ENCODE measurements around the gene MPC1L. TPM values are rescaled to one million over a fixed set of nuclear protein-coding genes. Genes with fewer than 3 reads are reported as not detected.

MPC1L gene
- total RNA-seq, 1 experiment from 2014 or later = not detected

DNA sequence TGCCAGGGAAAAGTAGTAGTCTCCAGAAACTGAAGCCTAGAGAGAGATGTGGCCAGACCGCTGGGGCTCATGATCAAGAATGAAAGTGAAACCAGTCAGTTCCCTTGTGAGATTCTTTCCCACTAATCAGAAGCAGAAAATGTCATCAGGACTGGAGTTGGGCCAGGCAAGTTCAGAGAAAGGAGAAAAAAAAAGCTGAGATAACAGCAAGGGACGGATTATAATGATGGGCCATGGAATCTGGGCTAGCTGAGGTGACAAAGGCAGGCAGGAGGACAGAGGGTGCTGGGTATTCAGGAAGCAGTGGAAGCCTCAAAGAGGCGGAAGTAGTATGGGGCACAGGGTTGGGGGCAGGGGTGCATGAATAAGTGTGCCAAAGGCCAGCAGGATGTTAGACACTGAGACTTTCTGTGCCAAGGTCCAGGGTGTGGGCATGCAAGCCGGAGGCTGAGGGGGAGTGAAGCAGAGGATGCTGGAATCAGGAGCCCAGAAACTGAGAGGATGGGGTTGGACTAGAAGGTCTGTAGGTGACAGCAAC is 21.7 kb downstream of the MPC1L start:
- no peak overlapping the region for H3K27ac ChIP-seq (ENCODE audit: low read depth, low read length)
- POLR2A ChIA-PET = no interaction called here
- H3K9me2 ChIP-seq (ENCODE audit: insufficient read depth) = no peaks in the 10 kb centered on the region
- no peak overlapping the region for H3K4me3 ChIP-seq (replicated peaks in 1 of 2; ENCODE audit: low read depth in 1 of 2, low read length in 2 of 2)
- no peaks in the 10 kb centered on the region for H3K9me3 ChIP-seq (ENCODE audit: control insufficient read depth in 1 of 2, insufficient read depth in 1 of 2, low read depth in 1 of 2, low read length in 2 of 2)
- no peaks in the 10 kb centered on the region for H3K36me3 ChIP-seq (ENCODE audit: control insufficient read depth in 1 of 2, insufficient read depth in 2 of 2, low read length in 2 of 2)
- peaks cover 4 to 10% of the 10 kb centered on the region in 2 experiments; a peak in 2 of 4 replicates for H3K4me1 ChIP-seq (ENCODE audit: control insufficient read depth in 1 of 2, insufficient read depth in 2 of 2, low read length in 2 of 2)
- no peaks in the 10 kb centered on the region for H4K20me1 ChIP-seq (ENCODE audit: insufficient read depth)
- intact Hi-C loops (cut with micrococcal nuclease) = no loop called here
- TF ChIP-seq, protein P1, sequence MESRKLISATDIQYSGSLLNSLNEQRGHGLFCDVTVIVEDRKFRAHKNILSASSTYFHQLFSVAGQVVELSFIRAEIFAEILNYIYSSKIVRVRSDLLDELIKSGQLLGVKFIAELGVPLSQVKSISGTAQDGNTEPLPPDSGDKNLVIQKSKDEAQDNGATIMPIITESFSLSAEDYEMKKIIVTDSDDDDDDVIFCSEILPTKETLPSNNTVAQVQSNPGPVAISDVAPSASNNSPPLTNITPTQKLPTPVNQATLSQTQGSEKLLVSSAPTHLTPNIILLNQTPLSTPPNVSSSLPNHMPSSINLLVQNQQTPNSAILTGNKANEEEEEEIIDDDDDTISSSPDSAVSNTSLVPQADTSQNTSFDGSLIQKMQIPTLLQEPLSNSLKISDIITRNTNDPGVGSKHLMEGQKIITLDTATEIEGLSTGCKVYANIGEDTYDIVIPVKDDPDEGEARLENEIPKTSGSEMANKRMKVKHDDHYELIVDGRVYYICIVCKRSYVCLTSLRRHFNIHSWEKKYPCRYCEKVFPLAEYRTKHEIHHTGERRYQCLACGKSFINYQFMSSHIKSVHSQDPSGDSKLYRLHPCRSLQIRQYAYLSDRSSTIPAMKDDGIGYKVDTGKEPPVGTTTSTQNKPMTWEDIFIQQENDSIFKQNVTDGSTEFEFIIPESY (IDR thresholded peaks at IDR 0.05; ENCODE audit: extremely low read depth, insufficient replicate concordance, low read length) = no peak
- TF ChIP-seq SIN3A (IDR thresholded peaks at IDR 0.05; ENCODE audit: low read depth) = no peak
- no peak for TF ChIP-seq TCF7L2 (IDR thresholded peaks at IDR 0.05; ENCODE audit: borderline replicate concordance, extremely low read depth, insufficient read depth, insufficient read length)
- no peak for TF ChIP-seq ZNF274 (IDR thresholded peaks at IDR 0.05; ENCODE audit: low read depth, low read length)
- no peak for TF ChIP-seq JUND (IDR thresholded peaks at IDR 0.05)
- no peak for TF ChIP-seq FOSL1 (IDR thresholded peaks at IDR 0.05; ENCODE audit: low read depth)
- no peak for TF ChIP-seq EZH2 (IDR thresholded peaks at IDR 0.05)
- no peak for TF ChIP-seq RAD21 (IDR thresholded peaks at IDR 0.05; ENCODE audit: low read depth)
- no peak for TF ChIP-seq SP1 (IDR thresholded peaks at IDR 0.05; ENCODE audit: low read depth)
- TF ChIP-seq POLR2A (IDR thresholded peaks at IDR 0.05; ENCODE audit: borderline replicate concordance, extremely low read depth, insufficient read depth, insufficient read length) = no peak
- TF ChIP-seq, protein P2, sequence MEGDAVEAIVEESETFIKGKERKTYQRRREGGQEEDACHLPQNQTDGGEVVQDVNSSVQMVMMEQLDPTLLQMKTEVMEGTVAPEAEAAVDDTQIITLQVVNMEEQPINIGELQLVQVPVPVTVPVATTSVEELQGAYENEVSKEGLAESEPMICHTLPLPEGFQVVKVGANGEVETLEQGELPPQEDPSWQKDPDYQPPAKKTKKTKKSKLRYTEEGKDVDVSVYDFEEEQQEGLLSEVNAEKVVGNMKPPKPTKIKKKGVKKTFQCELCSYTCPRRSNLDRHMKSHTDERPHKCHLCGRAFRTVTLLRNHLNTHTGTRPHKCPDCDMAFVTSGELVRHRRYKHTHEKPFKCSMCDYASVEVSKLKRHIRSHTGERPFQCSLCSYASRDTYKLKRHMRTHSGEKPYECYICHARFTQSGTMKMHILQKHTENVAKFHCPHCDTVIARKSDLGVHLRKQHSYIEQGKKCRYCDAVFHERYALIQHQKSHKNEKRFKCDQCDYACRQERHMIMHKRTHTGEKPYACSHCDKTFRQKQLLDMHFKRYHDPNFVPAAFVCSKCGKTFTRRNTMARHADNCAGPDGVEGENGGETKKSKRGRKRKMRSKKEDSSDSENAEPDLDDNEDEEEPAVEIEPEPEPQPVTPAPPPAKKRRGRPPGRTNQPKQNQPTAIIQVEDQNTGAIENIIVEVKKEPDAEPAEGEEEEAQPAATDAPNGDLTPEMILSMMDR (IDR thresholded peaks at IDR 0.05 in 2 of 3, conservative IDR thresholded peaks at IDR 0.05 in 1 of 3; ENCODE audit: borderline replicate concordance in 1 of 3, insufficient read depth in 1 of 3, low read depth in 2 of 3, low read length in 2 of 3) = no peak
- TF ChIP-seq CEBPB (IDR thresholded peaks at IDR 0.05; ENCODE audit: low read depth) = no peak
- TF ChIP-seq ZFX (IDR thresholded peaks at IDR 0.05) = no peak
- TF ChIP-seq ELF1 (IDR thresholded peaks at IDR 0.05; ENCODE audit: borderline replicate concordance, low read depth) = no peak
- TF ChIP-seq POLR2AphosphoS5 (IDR thresholded peaks at IDR 0.05; ENCODE audit: low read depth, low read length) = no peak
- TF ChIP-seq, protein P3, sequence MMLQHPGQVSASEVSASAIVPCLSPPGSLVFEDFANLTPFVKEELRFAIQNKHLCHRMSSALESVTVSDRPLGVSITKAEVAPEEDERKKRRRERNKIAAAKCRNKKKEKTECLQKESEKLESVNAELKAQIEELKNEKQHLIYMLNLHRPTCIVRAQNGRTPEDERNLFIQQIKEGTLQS (IDR thresholded peaks at IDR 0.05) = no peak
- TF ChIP-seq, protein P4, sequence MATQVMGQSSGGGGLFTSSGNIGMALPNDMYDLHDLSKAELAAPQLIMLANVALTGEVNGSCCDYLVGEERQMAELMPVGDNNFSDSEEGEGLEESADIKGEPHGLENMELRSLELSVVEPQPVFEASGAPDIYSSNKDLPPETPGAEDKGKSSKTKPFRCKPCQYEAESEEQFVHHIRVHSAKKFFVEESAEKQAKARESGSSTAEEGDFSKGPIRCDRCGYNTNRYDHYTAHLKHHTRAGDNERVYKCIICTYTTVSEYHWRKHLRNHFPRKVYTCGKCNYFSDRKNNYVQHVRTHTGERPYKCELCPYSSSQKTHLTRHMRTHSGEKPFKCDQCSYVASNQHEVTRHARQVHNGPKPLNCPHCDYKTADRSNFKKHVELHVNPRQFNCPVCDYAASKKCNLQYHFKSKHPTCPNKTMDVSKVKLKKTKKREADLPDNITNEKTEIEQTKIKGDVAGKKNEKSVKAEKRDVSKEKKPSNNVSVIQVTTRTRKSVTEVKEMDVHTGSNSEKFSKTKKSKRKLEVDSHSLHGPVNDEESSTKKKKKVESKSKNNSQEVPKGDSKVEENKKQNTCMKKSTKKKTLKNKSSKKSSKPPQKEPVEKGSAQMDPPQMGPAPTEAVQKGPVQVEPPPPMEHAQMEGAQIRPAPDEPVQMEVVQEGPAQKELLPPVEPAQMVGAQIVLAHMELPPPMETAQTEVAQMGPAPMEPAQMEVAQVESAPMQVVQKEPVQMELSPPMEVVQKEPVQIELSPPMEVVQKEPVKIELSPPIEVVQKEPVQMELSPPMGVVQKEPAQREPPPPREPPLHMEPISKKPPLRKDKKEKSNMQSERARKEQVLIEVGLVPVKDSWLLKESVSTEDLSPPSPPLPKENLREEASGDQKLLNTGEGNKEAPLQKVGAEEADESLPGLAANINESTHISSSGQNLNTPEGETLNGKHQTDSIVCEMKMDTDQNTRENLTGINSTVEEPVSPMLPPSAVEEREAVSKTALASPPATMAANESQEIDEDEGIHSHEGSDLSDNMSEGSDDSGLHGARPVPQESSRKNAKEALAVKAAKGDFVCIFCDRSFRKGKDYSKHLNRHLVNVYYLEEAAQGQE (IDR thresholded peaks at IDR 0.05; ENCODE audit: low read depth) = no peak
- no peak for TF ChIP-seq EZH2phosphoT487 (IDR thresholded peaks at IDR 0.05; ENCODE audit: borderline replicate concordance)
- H3K4me2 ChIP-seq (ENCODE audit: low read length) = no peak overlapping the region
- no peak for DNase-seq (ENCODE audit: low read depth, low spot score)
- no peak overlapping the region for H2AFZ ChIP-seq (ENCODE audit: low read depth, low read length, poor library complexity, severe bottlenecking)
- RAD21 ChIA-PET (ENCODE audit: low non-redundant PET in 1 of 2, low total read pairs in 2 of 2, uncharacterized antibody in 2 of 2, unreplicated experiment in 2 of 2) = no interaction called here
- H3K79me2 ChIP-seq (ENCODE audit: insufficient read depth, low read length) = peaks cover 27% of the 10 kb centered on the region
- no TSS peak for BruUV-seq (replicated peaks)
- no peak overlapping the region for H3K9ac ChIP-seq (ENCODE audit: low read length)
- no peak for ATAC-seq
- CTCF ChIA-PET = no interaction called here
- no peaks in the 10 kb centered on the region for H3K27me3 ChIP-seq (ENCODE audit: insufficient read depth, low read length)
